Measurements from ENCODE around the gene IFT43. TPM values are rescaled to one million over a fixed set of nuclear protein-coding genes. Genes with fewer than 3 reads are reported as not detected.

The IFT43 gene
- total RNA-seq, 1 donor from 2014 or later: 21.9 TPM

DNA sequence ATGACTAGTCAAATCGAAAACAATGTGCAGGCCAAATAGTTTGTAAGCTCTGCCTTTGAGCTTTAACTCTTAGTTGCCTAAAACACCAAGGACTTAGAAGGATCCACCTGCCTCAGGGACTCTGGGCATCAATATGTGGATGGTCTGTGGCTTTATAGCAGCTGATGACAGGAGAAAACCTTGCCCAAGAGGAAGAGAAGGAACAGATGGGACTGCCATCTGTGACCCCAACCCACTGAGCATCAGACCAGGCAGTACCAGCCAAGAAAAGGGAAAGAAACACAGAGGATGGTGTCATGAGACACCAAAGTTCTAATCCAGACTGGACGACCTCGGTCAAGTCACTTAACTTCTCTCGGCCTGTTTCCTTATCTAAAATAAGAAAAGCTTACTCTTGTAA is 16.4 kb upstream of the IFT43 start:
- Histone ChIP-seq H3K36me3 (peaks cover 49% of the 10 kb centered on the region), H3K4me3 (no peak overlapping the region), H3K9me3 (no peaks in the 10 kb centered on the region), H3K4me1 (no peaks in the 10 kb centered on the region), H3K27ac (no peak overlapping the region), H3K27me3 (ENCODE audit: low read depth) (no peaks in the 10 kb centered on the region)
- ATAC-seq (no peak), DNase-seq (no peak)
- intact Hi-C loops (cut with DNase I): no loop called here
- TF ChIP-seq, protein P1, sequence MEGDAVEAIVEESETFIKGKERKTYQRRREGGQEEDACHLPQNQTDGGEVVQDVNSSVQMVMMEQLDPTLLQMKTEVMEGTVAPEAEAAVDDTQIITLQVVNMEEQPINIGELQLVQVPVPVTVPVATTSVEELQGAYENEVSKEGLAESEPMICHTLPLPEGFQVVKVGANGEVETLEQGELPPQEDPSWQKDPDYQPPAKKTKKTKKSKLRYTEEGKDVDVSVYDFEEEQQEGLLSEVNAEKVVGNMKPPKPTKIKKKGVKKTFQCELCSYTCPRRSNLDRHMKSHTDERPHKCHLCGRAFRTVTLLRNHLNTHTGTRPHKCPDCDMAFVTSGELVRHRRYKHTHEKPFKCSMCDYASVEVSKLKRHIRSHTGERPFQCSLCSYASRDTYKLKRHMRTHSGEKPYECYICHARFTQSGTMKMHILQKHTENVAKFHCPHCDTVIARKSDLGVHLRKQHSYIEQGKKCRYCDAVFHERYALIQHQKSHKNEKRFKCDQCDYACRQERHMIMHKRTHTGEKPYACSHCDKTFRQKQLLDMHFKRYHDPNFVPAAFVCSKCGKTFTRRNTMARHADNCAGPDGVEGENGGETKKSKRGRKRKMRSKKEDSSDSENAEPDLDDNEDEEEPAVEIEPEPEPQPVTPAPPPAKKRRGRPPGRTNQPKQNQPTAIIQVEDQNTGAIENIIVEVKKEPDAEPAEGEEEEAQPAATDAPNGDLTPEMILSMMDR (IDR thresholded peaks at IDR 0.05): no peak

DNA sequence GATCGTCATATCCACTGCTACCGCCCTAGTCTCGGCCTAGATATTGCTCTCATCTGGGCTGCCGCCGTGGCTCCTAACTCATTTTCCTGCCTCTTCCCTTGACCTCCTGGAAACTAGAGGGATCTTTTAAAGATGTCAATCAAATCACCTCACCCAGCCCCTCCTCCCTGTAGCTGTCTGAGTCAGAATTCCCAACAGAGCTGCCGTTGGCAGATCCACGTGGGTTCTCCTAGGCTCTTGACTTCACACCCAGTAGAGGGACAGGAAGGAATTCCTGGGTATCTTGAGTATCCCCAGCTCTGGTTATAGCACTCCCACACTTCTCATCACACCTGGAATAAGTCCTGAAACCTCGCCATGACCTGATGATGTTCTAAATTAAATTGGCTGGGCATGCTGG is 15.7 kb upstream of the IFT43 start:
- no peaks in the 10 kb centered on the region for H3K27me3 ChIP-seq (ENCODE audit: low read depth)
- TF ChIP-seq, protein P1 (IDR thresholded peaks at IDR 0.05): no peak
- no peak for ATAC-seq
- intact Hi-C loops (cut with DNase I): no loop called here
- H3K4me3 ChIP-seq: no peak overlapping the region
- peaks cover 41% of the 10 kb centered on the region for H3K36me3 ChIP-seq
- no peaks in the 10 kb centered on the region for H3K9me3 ChIP-seq
- DNase-seq: no peak
- H3K27ac ChIP-seq: no peak overlapping the region
- H3K4me1 ChIP-seq: no peaks in the 10 kb centered on the region

DNA sequence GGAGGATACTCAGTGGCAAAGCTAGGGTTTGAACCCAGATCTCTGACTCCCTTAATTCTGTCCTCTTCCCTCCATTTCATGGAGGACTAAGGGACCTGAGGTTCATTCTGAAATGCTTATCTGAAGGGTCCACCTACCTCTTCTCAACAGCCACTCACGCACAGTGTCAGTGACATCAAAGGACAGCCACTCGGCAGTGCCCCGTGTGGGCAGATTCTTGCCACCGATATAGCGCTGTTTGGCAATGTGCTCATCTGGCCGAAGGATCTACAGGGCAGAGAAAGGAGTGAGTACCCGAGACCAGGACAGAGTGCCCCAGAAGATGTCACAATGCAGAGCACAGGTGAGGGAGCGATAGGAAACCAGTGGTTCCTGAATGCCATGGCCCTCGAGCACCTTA is 14.6 kb upstream of the IFT43 start:
- Histone ChIP-seq H3K4me3 (no peak overlapping the region), H3K9me3 (no peaks in the 10 kb centered on the region), H3K27me3 (ENCODE audit: low read depth) (no peaks in the 10 kb centered on the region), H3K27ac (no peak overlapping the region), H3K36me3 (peaks cover 34% of the 10 kb centered on the region), H3K4me1 (no peaks in the 10 kb centered on the region)
- TF ChIP-seq, protein P1 (IDR thresholded peaks at IDR 0.05): no peak
- no peak for DNase-seq
- no peak for ATAC-seq
- intact Hi-C loops (cut with DNase I): no loop called here

DNA sequence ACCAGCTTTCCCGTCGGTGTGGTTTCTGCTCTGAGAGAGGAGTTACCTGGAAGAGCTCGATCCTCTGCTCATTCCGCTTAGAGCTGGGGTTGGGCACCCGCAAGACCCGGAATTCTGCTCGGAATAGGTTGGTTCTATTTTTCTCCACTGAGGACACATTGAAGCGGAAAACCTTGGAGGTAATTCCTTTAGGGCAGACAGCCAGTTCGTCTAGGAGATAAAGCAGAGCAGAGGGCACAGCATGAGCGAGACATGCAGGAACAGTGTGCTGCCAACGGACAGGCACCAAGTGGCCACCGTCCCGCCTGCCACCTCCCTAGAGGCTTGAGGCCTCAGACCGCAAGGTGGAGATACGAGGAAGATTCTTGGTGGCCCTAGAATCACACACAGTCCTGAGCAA is 14.1 kb upstream of the IFT43 start:
- no peaks in the 10 kb centered on the region for H3K4me1 ChIP-seq
- peaks cover 30% of the 10 kb centered on the region for H3K36me3 ChIP-seq
- H3K27me3 ChIP-seq (ENCODE audit: low read depth): no peaks in the 10 kb centered on the region
- intact Hi-C loops (cut with DNase I): no loop called here
- TF ChIP-seq, protein P1 (IDR thresholded peaks at IDR 0.05): no peak
- no peak for DNase-seq
- ATAC-seq: no peak
- no peak overlapping the region for H3K4me3 ChIP-seq
- no peak overlapping the region for H3K27ac ChIP-seq
- no peaks in the 10 kb centered on the region for H3K9me3 ChIP-seq

DNA sequence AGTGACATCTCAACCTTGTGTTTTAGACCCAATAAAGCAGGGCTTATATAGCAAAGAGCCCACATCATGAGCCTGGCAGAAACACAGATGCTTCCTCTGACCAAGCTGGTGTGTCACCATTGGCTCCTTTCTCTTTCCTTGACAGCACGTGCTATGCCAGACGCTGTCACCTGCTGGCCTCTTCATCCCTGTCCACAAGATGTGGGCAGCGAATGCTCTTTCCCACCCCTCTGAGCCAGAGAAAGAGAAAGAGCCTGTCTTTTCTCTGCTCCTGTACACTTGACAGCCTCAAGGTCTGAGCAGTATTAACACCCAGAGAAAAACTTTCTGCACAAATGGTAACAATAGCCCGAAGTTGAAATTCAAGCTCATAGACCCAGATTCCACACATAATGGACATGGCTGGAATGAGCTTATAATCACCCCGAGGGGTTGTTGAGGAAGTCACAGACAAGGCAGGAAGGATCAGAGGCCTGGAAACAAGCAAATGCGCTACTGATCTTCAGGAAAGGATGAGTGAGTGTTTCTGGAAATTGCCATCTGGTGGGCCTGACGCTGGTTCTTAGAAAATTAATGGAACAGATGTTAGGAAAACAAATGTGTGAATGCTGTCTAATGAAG is 12.7 kb upstream of the IFT43 start:
- peaks cover 11% of the 10 kb centered on the region for H3K4me1 ChIP-seq
- no peak for DNase-seq
- peaks cover 19% of the 10 kb centered on the region for H3K36me3 ChIP-seq
- H3K27me3 ChIP-seq (ENCODE audit: low read depth): no peaks in the 10 kb centered on the region
- no peak for ATAC-seq
- intact Hi-C loops (cut with DNase I): no loop called here
- no peaks in the 10 kb centered on the region for H3K9me3 ChIP-seq
- H3K27ac ChIP-seq: no peak overlapping the region
- no peak overlapping the region for H3K4me3 ChIP-seq
- TF ChIP-seq, protein P1 (IDR thresholded peaks at IDR 0.05): no peak

Data from lower lobe of right lung (tissue), 2 donors.